MM.1S (cell line): ENCODE data around the gene ST3GAL3.

Source experiments
- DNase-seq: peaks from one replicate; pipeline ENCODE4 v3.0.0-alpha.2; 2015
- H2AFZ ChIP-seq: fragments of 300-600 bp; sonication (generic); 2 replicates; pipeline ENCODE4 v1.6.0; 2016; ENCODE audit warnings: antibody characterized with exemption, low read length
- H3F3A ChIP-seq: fragments of 300-600 bp; sonication (generic); 2 replicates; pipeline ENCODE4 v1.6.1; 2016; ENCODE audit warnings: mild to moderate bottlenecking, antibody characterized with exemption, low read length, moderate library complexity, mixed read lengths; ENCODE audit not compliant: insufficient read depth
- H3K27ac ChIP-seq: fragments of 300-600 bp; sonication (generic); 2 replicates; pipeline ENCODE4 v1.5.1; 2016; ENCODE audit warnings: mild to moderate bottlenecking, low read length
- H3K27me3 ChIP-seq: fragments of 300-600 bp; sonication (generic); replicated peaks from 2 replicates; pipeline ENCODE4 v1.6.0; 2016; ENCODE audit warnings: low read length; ENCODE audit not compliant: insufficient read depth
- H3K36me3 ChIP-seq: fragments of 300-600 bp; sonication (generic); replicated peaks from 2 replicates; pipeline ENCODE4 v1.6.1; 2016; ENCODE audit warnings: mild to moderate bottlenecking, low read length, mixed read lengths; ENCODE audit not compliant: insufficient read depth
- H3K4me1 ChIP-seq: fragments of 300-600 bp; sonication (generic); 2 replicates; pipeline ENCODE4 v1.6.1; 2016; ENCODE audit warnings: low read length, mixed read lengths
- H3K4me2 ChIP-seq: fragments of 300-600 bp; sonication (generic); 2 replicates; pipeline ENCODE4 v1.6.0; 2016; ENCODE audit warnings: low read depth, low read length
- H3K4me3 ChIP-seq: fragments of 300-600 bp; sonication (generic); 2 replicates; pipeline ENCODE4 v1.5.1; 2016; ENCODE audit warnings: low read length, mixed read lengths
- H3K79me2 ChIP-seq: fragments of 300-600 bp; sonication (generic); 2 replicates; pipeline ENCODE4 v1.6.1; 2016; ENCODE audit warnings: mixed run types, low read length, mixed read lengths
- H3K9ac ChIP-seq: fragments of 300-600 bp; sonication (generic); 2 replicates; pipeline ENCODE4 v1.6.1; 2016; ENCODE audit warnings: low read length, mixed read lengths
- H3K9me2 ChIP-seq: fragments of 300-600 bp; sonication (generic); replicated peaks from 2 replicates; pipeline ENCODE4 v1.6.1; 2016; ENCODE audit warnings: mild to moderate bottlenecking, low read length, mixed read lengths; ENCODE audit not compliant: insufficient read depth
- H3K9me3 ChIP-seq: fragments of 300-600 bp; sonication (generic); replicated peaks from 2 replicates; pipeline ENCODE4 v1.6.1; 2016; ENCODE audit warnings: mild to moderate bottlenecking, low read length, mixed read lengths; ENCODE audit not compliant: insufficient read depth
- H4K20me1 ChIP-seq: fragments of 300-600 bp; sonication (generic); 2 replicates; pipeline ENCODE4 v1.6.1; 2016; ENCODE audit warnings: mild to moderate bottlenecking, low read length, moderate library complexity, mixed read lengths; ENCODE audit not compliant: insufficient read depth
- CTCF ChIP-seq: fragments of 300-600 bp; sonication (generic); IDR thresholded peaks from 2 replicates; pipeline ENCODE4 v1.5.1; 2016; ENCODE audit warnings: antibody characterized with exemption, low read length, mixed read lengths
- EZH2 ChIP-seq: fragments of 300-600 bp; sonication (generic); optimal IDR thresholded peaks from 2 replicates; pipeline ENCODE3; 2017; ENCODE audit warnings: low read depth, mild to moderate bottlenecking, antibody characterized with exemption, low read length, mixed read lengths
- EZH2phosphoT487 ChIP-seq: fragments of 300-600 bp; sonication (generic); IDR thresholded peaks from 2 replicates; pipeline ENCODE4 v1.6.1; 2018; ENCODE audit warnings: antibody characterized with exemption, low read length

Gene ST3GAL3

GRCh38 chr1:43822040-43822690 lies 114.8 kb downstream of the ST3GAL3 start:
- no peaks in the 10 kb centered on the region for H3K27me3 ChIP-seq
- no peak overlapping the region for H3K9ac ChIP-seq
- peak overlapping the region; percentile 21; the same call in 1 of the 2 replicates for H3K4me2 ChIP-seq
- H2AFZ ChIP-seq = no peak overlapping the region
- DNase-seq = peak; percentile 32
- H3K9me2 ChIP-seq = no peaks in the 10 kb centered on the region
- no peak overlapping the region for H3K27ac ChIP-seq
- no peaks in the 10 kb centered on the region for H4K20me1 ChIP-seq
- H3K4me3 ChIP-seq = no peak overlapping the region
- H3F3A ChIP-seq = peaks cover 17% of the 10 kb centered on the region
- no peaks in the 10 kb centered on the region for H3K9me3 ChIP-seq
- H3K36me3 ChIP-seq = no peaks in the 10 kb centered on the region
- H3K4me1 ChIP-seq = peaks cover 43% of the 10 kb centered on the region
- TF ChIP-seq EZH2phosphoT487 = no peak
- no peak for TF ChIP-seq EZH2
- no peak for TF ChIP-seq CTCF
- no peaks in the 10 kb centered on the region for H3K79me2 ChIP-seq

- H3K79me2 ChIP-seq = no peaks in the 10 kb centered on the region
- no peaks in the 10 kb centered on the region for H3K9me3 ChIP-seq
- no peaks in the 10 kb centered on the region for H4K20me1 ChIP-seq
- peaks cover 60% of the 10 kb centered on the region for H3K4me1 ChIP-seq
- H2AFZ ChIP-seq = no peak overlapping the region
- peak overlapping the region; percentile 70 for H3K4me2 ChIP-seq
- peaks cover 17% of the 10 kb centered on the region for H3F3A ChIP-seq
- H3K4me3 ChIP-seq = peak overlapping the region; percentile 26; the same call in 1 of the 2 replicates
- H3K9me2 ChIP-seq = no peaks in the 10 kb centered on the region
- TF ChIP-seq EZH2 (no peak), EZH2phosphoT487 (no peak), CTCF (no peak)
- H3K27me3 ChIP-seq = no peaks in the 10 kb centered on the region
- H3K36me3 ChIP-seq = no peaks in the 10 kb centered on the region
- peak; percentile 30 for DNase-seq
- 0 out of 2 replicates have a peak overlapping the region, but pooled peaks have one; percentile 13 for H3K9ac ChIP-seq
- peak overlapping the region; percentile 55; the same call in 1 of the 2 replicates for H3K27ac ChIP-seq
Observed at GRCh38 chr1:43824795-43825194, 117.5 kb downstream of the ST3GAL3 start.

- Histone ChIP-seq H3K4me2 (no peak overlapping the region), H3K36me3 (no peaks in the 10 kb centered on the region), H3K9me3 (no peaks in the 10 kb centered on the region), H3K4me3 (no peak overlapping the region), H2AFZ (no peak overlapping the region), H3K4me1 (peaks cover 75% of the 10 kb centered on the region), H4K20me1 (no peaks in the 10 kb centered on the region), H3K27me3 (no peaks in the 10 kb centered on the region), H3K9me2 (no peaks in the 10 kb centered on the region), H3K9ac (no peak overlapping the region), H3K79me2 (no peaks in the 10 kb centered on the region), H3K27ac (no peak overlapping the region), H3F3A (peaks cover 38% of the 10 kb centered on the region)
- TF ChIP-seq EZH2 (no peak), CTCF (no peak), EZH2phosphoT487 (no peak)
- DNase-seq = no peak
Observed at GRCh38 chr1:43828574-43828973, 121.2 kb downstream of the ST3GAL3 start.
